ENCODE measurements around the gene EMSY.
"Not testable (repeated sequence)": the region's sequence is repeated elsewhere in the genome, so short reads cannot be mapped to it uniquely, and the experiment has no call there.

Gene EMSY

GRCh38 chr11:76577226-76577920 lies 132.6 kb downstream of the EMSY start:
- DNase-seq, result no peak

- DNase-seq, result no peak
These were observed 133.3 kb downstream of the EMSY start for GRCh38 chr11:76577921-76578653.

- DNase-seq, result no peak
These were observed 133.8 kb downstream of the EMSY start for GRCh38 chr11:76578654-76579055.

- no peak for DNase-seq
These were observed 134.4 kb downstream of the EMSY start for GRCh38 chr11:76579056-76579751.

GRCh38 chr11:76579752-76580151 lies 134.9 kb downstream of the EMSY start:
- no peak for DNase-seq

GRCh38 chr11:76582471-76582870 lies 137.7 kb downstream of the EMSY start:
- DNase-seq, result not testable (repeated sequence)

GRCh38 chr11:76587820-76588454 lies 143.1 kb downstream of the EMSY start:
- no peak for DNase-seq

GRCh38 chr11:76588455-76589325 lies 143.9 kb downstream of the EMSY start:
- DNase-seq, result no peak

GRCh38 chr11:76589477-76589876 lies 144.7 kb downstream of the EMSY start:
- no peak for DNase-seq

- DNase-seq, result no peak
These were observed 145.4 kb downstream of the EMSY start for GRCh38 chr11:76589964-76590950.

GRCh38 chr11:76591416-76591815 lies 146.6 kb downstream of the EMSY start:
- DNase-seq, result no peak

GRCh38 chr11:76592025-76592914 lies 147.5 kb downstream of the EMSY start:
- peak; percentile 6 for DNase-seq

GRCh38 chr11:76592961-76593360 lies 148.1 kb downstream of the EMSY start:
- DNase-seq, result peak; percentile 6

- not testable (repeated sequence) for DNase-seq
These were observed 150.3 kb downstream of the EMSY start for GRCh38 chr11:76595091-76595490.

- DNase-seq, result no peak
These were observed 151.8 kb downstream of the EMSY start for GRCh38 chr11:76596652-76597051.

- DNase-seq, result no peak
These were observed 153.0 kb downstream of the EMSY start for GRCh38 chr11:76597533-76598425.

GRCh38 chr11:76598426-76598839 lies 153.6 kb downstream of the EMSY start:
- no peak for DNase-seq

GRCh38 chr11:76599041-76600013 lies 154.5 kb downstream of the EMSY start:
- no peak for DNase-seq
